Right lobe of liver (tissue), 4 donors: ENCODE data around the gene RBBP8.
"Not testable (repeated sequence)": the region's sequence is repeated elsewhere in the genome, so short reads cannot be mapped to it uniquely, and the experiment has no call there.

Source experiments
- POLR2A ChIP-seq: fragments of 450-650 bp; IDR thresholded peaks from one replicate; pipeline ENCODE4 v1.6.1; 2017; ENCODE audit warnings: antibody characterized with exemption, mild to moderate bottlenecking
- TF ChIP-seq, protein P1 (sequence below), 4 donors: fragments of 200-600 bp in 3 of 4; fragments of 450-650 bp in 1 of 4; IDR thresholded peaks; one replicate each; pipeline versions ENCODE4 v1.5.1 to v1.8.0; 2016 to 2022; ENCODE audit warnings: antibody characterized with exemption in 4 of 4, mild to moderate bottlenecking in 2 of 4
- donor health status: DM: no; HTN: no; CAD: no.
- donor health status: DM: no; HTN: no; CAD: no.
- donor health status: DM: no; HTN: yes; CAD: no.

DNA sequence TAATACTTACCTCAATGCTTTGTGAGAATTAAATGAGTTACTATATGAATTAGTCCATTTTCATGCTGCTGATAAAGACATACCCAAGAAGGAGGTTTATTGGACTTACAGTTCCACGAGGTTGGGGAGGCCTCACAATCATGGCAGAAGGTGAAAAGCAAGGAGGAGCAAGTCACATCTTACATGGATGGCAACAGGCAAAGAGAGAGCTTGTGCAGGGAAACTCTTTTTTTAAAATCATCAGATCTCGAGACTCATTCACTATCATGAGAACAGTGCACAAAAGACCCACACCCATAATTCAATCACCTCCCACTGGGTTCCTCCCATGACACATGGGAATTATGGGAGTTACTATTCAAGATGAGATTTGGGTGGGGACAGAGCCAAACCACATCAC lies 29.9 kb upstream of the RBBP8 start:
- TF ChIP-seq, protein P1, sequence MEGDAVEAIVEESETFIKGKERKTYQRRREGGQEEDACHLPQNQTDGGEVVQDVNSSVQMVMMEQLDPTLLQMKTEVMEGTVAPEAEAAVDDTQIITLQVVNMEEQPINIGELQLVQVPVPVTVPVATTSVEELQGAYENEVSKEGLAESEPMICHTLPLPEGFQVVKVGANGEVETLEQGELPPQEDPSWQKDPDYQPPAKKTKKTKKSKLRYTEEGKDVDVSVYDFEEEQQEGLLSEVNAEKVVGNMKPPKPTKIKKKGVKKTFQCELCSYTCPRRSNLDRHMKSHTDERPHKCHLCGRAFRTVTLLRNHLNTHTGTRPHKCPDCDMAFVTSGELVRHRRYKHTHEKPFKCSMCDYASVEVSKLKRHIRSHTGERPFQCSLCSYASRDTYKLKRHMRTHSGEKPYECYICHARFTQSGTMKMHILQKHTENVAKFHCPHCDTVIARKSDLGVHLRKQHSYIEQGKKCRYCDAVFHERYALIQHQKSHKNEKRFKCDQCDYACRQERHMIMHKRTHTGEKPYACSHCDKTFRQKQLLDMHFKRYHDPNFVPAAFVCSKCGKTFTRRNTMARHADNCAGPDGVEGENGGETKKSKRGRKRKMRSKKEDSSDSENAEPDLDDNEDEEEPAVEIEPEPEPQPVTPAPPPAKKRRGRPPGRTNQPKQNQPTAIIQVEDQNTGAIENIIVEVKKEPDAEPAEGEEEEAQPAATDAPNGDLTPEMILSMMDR (IDR thresholded peaks at IDR 0.05): not testable (repeated sequence)
- TF ChIP-seq POLR2A: not testable (repeated sequence)
